IMR-90 (cell line): ENCODE measurements around the gene MED12L.

Experiments used
- CEBPB ChIP-seq: IDR thresholded peaks from 2 replicates; pipeline ENCODE4 v1.6.1; 2012; ENCODE audit warnings: low read depth, low read length, improper control_type of control experiment
- RAD21 ChIP-seq: IDR thresholded peaks from 2 replicates; pipeline ENCODE4 v1.6.1; 2012; ENCODE audit warnings: low read length, improper control_type of control experiment
- TF ChIP-seq, protein P1 (sequence below): conservative IDR thresholded peaks from 2 replicates; pipeline ENCODE4 v1.5.1; 2012; ENCODE audit warnings: mild to moderate bottlenecking, low read depth, low read length, improper control_type of control experiment

DNA sequence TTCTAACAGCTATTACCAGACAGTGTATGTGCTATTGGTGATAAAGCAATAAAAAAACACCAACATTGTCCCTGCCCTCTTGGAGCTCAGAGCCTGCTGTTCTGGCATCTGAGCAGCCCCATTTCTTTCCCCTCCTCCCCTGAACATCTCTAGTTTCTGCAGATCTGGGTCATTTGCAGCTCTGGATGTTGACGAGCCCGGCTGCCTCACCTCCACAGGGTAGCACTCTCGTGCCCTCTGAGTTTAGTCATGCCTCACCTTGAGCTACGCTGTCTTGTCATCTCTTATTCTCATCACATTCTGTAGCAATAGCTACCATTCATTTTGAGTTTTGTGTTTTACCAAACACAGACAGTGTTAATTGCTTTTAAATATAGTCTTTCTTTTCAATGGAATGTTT, 147.5 kb downstream of the MED12L start:
- TF ChIP-seq, protein P1, sequence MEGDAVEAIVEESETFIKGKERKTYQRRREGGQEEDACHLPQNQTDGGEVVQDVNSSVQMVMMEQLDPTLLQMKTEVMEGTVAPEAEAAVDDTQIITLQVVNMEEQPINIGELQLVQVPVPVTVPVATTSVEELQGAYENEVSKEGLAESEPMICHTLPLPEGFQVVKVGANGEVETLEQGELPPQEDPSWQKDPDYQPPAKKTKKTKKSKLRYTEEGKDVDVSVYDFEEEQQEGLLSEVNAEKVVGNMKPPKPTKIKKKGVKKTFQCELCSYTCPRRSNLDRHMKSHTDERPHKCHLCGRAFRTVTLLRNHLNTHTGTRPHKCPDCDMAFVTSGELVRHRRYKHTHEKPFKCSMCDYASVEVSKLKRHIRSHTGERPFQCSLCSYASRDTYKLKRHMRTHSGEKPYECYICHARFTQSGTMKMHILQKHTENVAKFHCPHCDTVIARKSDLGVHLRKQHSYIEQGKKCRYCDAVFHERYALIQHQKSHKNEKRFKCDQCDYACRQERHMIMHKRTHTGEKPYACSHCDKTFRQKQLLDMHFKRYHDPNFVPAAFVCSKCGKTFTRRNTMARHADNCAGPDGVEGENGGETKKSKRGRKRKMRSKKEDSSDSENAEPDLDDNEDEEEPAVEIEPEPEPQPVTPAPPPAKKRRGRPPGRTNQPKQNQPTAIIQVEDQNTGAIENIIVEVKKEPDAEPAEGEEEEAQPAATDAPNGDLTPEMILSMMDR, result no peak
- TF ChIP-seq RAD21 (no peak), CEBPB (no peak)
